DOHH2 (cell line): ENCODE data around the gene MAGI1.

Experiments used
- H3F3A ChIP-seq: fragments of 200-600 bp; sonication (generic), shearing (Covaris generic); 2 replicates; pipeline ENCODE4 v1.6.0; 2016; ENCODE audit warnings: antibody characterized with exemption, mild to moderate bottlenecking; ENCODE audit not compliant: control insufficient read depth, insufficient read depth
- H3K27ac ChIP-seq: fragments of 200-600 bp; sonication (generic); 2 replicates; pipeline ENCODE4 v1.5.1; 2014; ENCODE audit warnings: low read depth, mild to moderate bottlenecking, low read length, moderate library complexity
- H3K27me3 ChIP-seq: fragments of 200-600 bp; sonication (generic); 2 replicates; pipeline ENCODE4 v1.6.1; 2014; ENCODE audit warnings: mild to moderate bottlenecking, low read length, mixed read lengths; ENCODE audit not compliant: control insufficient read depth
- H3K36me3 ChIP-seq: fragments of 200-600 bp; sonication (generic); 2 replicates; pipeline ENCODE4 v1.6.1; 2014; ENCODE audit warnings: mild to moderate bottlenecking, low read length, moderate library complexity, mixed read lengths; ENCODE audit not compliant: control insufficient read depth
- H3K4me1 ChIP-seq: fragments of 200-600 bp; sonication (generic); 2 replicates; pipeline ENCODE4 v1.6.1; 2014; ENCODE audit warnings: mild to moderate bottlenecking, low read length, mixed read lengths; ENCODE audit not compliant: control insufficient read depth
- H3K4me2 ChIP-seq: fragments of 200-600 bp; sonication (generic); 2 replicates; pipeline ENCODE4 v1.6.0; 2014; ENCODE audit warnings: mild to moderate bottlenecking, low read length, moderate library complexity
- H3K4me3 ChIP-seq: fragments of 200-600 bp; sonication (generic); 2 replicates; pipeline ENCODE4 v1.5.1; 2014; ENCODE audit warnings: mild to moderate bottlenecking, low read length, mixed read lengths
- H3K79me2 ChIP-seq: fragments of 200-600 bp; sonication (generic); 2 replicates; pipeline ENCODE4 v1.6.1; 2014; ENCODE audit warnings: mild to moderate bottlenecking, low read length, mixed read lengths; ENCODE audit not compliant: control insufficient read depth
- H3K9me2 ChIP-seq: fragments of 200-600 bp; sonication (generic); replicated peaks from 2 replicates; pipeline ENCODE4 v1.6.1; 2014; ENCODE audit warnings: mild to moderate bottlenecking, low read length, mixed read lengths; ENCODE audit not compliant: control insufficient read depth
- H3K9me3 ChIP-seq: fragments of 200-600 bp; sonication (generic); 2 replicates; pipeline ENCODE4 v1.6.1; 2014; ENCODE audit warnings: antibody characterized with exemption, low read length, mixed read lengths; ENCODE audit not compliant: control insufficient read depth, insufficient read depth
- H4K20me1 ChIP-seq: fragments of 200-600 bp; sonication (generic); 2 replicates; pipeline ENCODE4 v1.6.0; 2014; ENCODE audit warnings: low read depth, mild to moderate bottlenecking, antibody characterized with exemption, low read length, moderate library complexity; ENCODE audit not compliant: control insufficient read depth, insufficient read depth
- CTCF ChIP-seq: fragments of 200-600 bp; sonication (generic); IDR thresholded peaks from one replicate; pipeline ENCODE4 v1.5.1; 2014; ENCODE audit warnings: antibody characterized with exemption, mild to moderate bottlenecking, low read depth, low read length; ENCODE audit not compliant: poor library complexity, severe bottlenecking
- EZH2phosphoT487 ChIP-seq: fragments of 200-600 bp; sonication (generic); IDR thresholded peaks from 2 replicates; pipeline ENCODE4 v1.6.1; 2017; ENCODE audit warnings: borderline replicate concordance, mild to moderate bottlenecking, antibody characterized with exemption, low read length, moderate library complexity, mixed read lengths

MAGI1 gene

DNA sequence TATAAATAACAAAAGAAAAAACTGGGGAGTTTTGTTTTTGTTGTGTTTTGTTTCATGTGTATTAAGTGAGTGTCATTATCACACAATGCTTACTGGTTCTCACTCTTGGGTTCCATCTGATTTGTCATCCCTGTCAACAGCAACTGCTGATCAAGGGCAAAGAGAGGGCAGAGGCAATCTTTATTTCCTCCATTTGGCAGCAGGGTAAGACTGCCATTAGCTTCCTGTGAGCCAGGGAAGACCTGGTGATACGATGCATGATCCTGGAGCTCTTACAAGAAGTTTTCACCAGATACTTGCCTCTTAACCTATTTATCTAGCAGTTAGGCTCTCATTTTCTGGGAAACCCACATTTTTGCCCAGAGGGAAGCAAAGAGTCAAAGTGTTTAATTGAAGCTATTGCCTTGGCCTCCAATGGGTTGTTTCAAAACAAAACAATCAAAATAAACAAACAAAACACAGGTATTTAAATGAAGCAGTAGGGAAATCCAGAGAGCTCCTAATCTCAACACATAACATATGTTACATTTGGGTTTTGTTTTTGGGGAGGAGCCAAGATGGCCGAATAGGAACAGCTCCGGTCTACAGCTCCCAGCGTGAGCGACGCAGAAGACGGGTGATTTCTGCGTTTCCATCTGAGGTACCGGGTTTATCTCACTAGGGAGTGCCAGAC is 529.8 kb downstream of the MAGI1 start:
- TF ChIP-seq CTCF (no peak), EZH2phosphoT487 (no peak)
- H4K20me1 ChIP-seq, result no peaks in the 10 kb centered on the region
- H3K4me3 ChIP-seq, result no peak overlapping the region
- H3K4me1 ChIP-seq, result no peaks in the 10 kb centered on the region
- no peaks in the 10 kb centered on the region for H3K36me3 ChIP-seq
- H3K27ac ChIP-seq, result no peak overlapping the region
- peaks cover 3% of the 10 kb centered on the region; the same call in 1 of the 2 replicates for H3K9me3 ChIP-seq
- no peak overlapping the region for H3K4me2 ChIP-seq
- no peaks in the 10 kb centered on the region for H3F3A ChIP-seq
- H3K79me2 ChIP-seq, result no peaks in the 10 kb centered on the region
- no peaks in the 10 kb centered on the region for H3K27me3 ChIP-seq
- H3K9me2 ChIP-seq, result no peaks in the 10 kb centered on the region

DNA sequence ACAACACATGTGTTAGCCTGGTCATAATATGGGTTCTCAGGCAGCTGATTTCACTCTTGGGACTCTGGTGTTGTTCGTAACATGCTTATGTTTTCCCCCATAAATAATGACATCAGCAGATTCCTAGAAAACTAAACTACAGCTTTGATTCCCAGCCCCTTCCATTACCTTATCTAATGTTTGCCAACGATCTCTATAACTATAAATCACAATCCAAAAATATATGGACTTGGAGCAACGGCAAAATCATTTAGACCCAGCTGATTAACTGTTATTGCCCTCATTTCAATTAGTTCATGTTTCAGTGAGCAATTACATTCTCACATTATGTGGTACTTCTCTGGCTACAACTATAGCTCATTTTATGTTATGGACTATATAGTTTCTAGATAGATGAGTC is 531.3 kb downstream of the MAGI1 start:
- Histone ChIP-seq H3K27ac (no peak overlapping the region), H3F3A (no peaks in the 10 kb centered on the region), H3K27me3 (no peaks in the 10 kb centered on the region), H3K4me2 (no peak overlapping the region), H3K79me2 (no peaks in the 10 kb centered on the region), H3K9me2 (no peaks in the 10 kb centered on the region), H3K36me3 (no peaks in the 10 kb centered on the region), H3K4me1 (no peaks in the 10 kb centered on the region), H3K4me3 (no peak overlapping the region), H3K9me3 (peaks cover 3% of the 10 kb centered on the region; the same call in 1 of the 2 replicates), H4K20me1 (no peaks in the 10 kb centered on the region)
- TF ChIP-seq CTCF (no peak), EZH2phosphoT487 (no peak)

- H3K4me1 ChIP-seq, result no peaks in the 10 kb centered on the region
- H3K4me2 ChIP-seq, result no peak overlapping the region
- no peak overlapping the region for H3K27ac ChIP-seq
- peaks cover under 1% of the 10 kb centered on the region; the same call in 1 of the 2 replicates for H3K9me3 ChIP-seq
- H3K4me3 ChIP-seq, result no peak overlapping the region
- H3F3A ChIP-seq, result no peaks in the 10 kb centered on the region
- H3K36me3 ChIP-seq, result no peaks in the 10 kb centered on the region
- H3K79me2 ChIP-seq, result no peaks in the 10 kb centered on the region
- no peak for TF ChIP-seq CTCF
- TF ChIP-seq EZH2phosphoT487, result no peak
- no peaks in the 10 kb centered on the region for H3K9me2 ChIP-seq
- H4K20me1 ChIP-seq, result no peaks in the 10 kb centered on the region
- no peaks in the 10 kb centered on the region for H3K27me3 ChIP-seq
These were observed 534.9 kb downstream of the MAGI1 start for GRCh38 chr3:65503776-65504175.
